Peyer's patch (tissue), 4 donors: Measurements from ENCODE around the gene COPG1. TPM values are rescaled to one million over a fixed set of nuclear protein-coding genes. Genes with fewer than 3 reads are reported as not detected.

ENCODE experiments used
- DNase-seq, 3 donors: peaks; one replicate each; pipeline ENCODE4 v3.0.0-alpha.2; 2017 to 2019
- H3K27ac ChIP-seq, 4 donors: fragments of 200-600 bp; sonication (generic); one replicate each; pipeline ENCODE4 v1.5.1; 2016 to 2019
- H3K27me3 ChIP-seq, 2 donors: fragments of 200-600 bp; sonication (generic); one replicate each; pipeline ENCODE4 v1.5.1; 2019
- H3K36me3 ChIP-seq, 3 donors: fragments of 200-600 bp; sonication (generic); one replicate each; pipeline ENCODE4 v1.5.1; 2016 to 2019
- H3K4me1 ChIP-seq, 4 donors: fragments of 200-600 bp; sonication (generic); one replicate each; pipeline ENCODE4 v1.5.1; 2016 to 2019
- H3K4me3 ChIP-seq, 4 donors: fragments of 200-600 bp; sonication (generic); 1 replicate in 3 of 4; 2 replicates in 1 of 4; pipeline ENCODE4 v1.5.1; 2016 to 2019; ENCODE audit warnings: mild to moderate bottlenecking in 1 of 4
- H3K9me3 ChIP-seq, 4 donors: fragments of 200-600 bp; sonication (generic); one replicate each; pipeline ENCODE4 v1.5.1; 2016 to 2019; ENCODE audit warnings: mild to moderate bottlenecking in 1 of 4
- POLR2A ChIP-seq, 2 donors: fragments of 450-650 bp; IDR thresholded peaks; one replicate each; pipeline ENCODE4 v1.5.1; 2017; ENCODE audit warnings: antibody characterized with exemption in 2 of 2, mild to moderate bottlenecking in 2 of 2, moderate library complexity in 2 of 2
- total RNA-seq, 4 donors: library from RNA; depleted of rRNA; stranded (reverse); fragments of >200 nt; gene quantifications; one replicate each; pipeline ENCODE4 v1.1.0, GENCODE V29; 2016
- TF ChIP-seq, protein P1 (sequence below), 6 experiments: fragments of 450-650 bp in 4 of 6; fragments of 200-600 bp in 2 of 6; sonication (generic) in 1 of 6; IDR thresholded peaks; one replicate each; pipeline ENCODE4 v1.5.1; 2017 to 2019; ENCODE audit warnings: antibody characterized with exemption in 6 of 6, mild to moderate bottlenecking in 3 of 6, moderate library complexity in 1 of 6

The COPG1 gene
- total RNA-seq, 4 donors from 2014 or later, result 120 to 220 (median 176) TPM

DNA sequence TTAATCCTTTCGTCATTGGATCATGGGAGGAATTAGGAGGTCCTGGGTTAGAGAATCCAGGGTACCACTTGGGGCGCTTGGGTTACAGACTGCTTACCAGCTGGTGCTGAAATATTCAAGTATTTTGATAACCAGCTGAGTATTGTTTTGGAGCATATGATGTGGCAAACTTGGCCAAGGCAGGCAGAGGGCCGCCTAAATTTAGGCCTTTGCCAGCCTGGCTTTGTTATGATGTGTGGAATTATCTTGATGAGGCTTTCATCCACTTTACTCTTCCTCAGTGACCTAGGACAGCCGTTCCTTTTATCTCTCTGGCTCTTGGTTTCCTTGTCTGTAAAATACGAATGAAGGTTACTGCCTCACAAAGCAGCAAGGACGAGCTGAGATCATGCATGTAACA, 6.9 kb downstream of the COPG1 start:
- Histone ChIP-seq H3K4me3 (no peak overlapping the region), H3K27me3 (no peaks in the 10 kb centered on the region)

GRCh38 chr3:129257609-129258008, 8.2 kb downstream of the COPG1 start:
- no peak for TF ChIP-seq POLR2A (IDR thresholded peaks at IDR 0.05)
- TF ChIP-seq, protein P1, sequence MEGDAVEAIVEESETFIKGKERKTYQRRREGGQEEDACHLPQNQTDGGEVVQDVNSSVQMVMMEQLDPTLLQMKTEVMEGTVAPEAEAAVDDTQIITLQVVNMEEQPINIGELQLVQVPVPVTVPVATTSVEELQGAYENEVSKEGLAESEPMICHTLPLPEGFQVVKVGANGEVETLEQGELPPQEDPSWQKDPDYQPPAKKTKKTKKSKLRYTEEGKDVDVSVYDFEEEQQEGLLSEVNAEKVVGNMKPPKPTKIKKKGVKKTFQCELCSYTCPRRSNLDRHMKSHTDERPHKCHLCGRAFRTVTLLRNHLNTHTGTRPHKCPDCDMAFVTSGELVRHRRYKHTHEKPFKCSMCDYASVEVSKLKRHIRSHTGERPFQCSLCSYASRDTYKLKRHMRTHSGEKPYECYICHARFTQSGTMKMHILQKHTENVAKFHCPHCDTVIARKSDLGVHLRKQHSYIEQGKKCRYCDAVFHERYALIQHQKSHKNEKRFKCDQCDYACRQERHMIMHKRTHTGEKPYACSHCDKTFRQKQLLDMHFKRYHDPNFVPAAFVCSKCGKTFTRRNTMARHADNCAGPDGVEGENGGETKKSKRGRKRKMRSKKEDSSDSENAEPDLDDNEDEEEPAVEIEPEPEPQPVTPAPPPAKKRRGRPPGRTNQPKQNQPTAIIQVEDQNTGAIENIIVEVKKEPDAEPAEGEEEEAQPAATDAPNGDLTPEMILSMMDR (IDR thresholded peaks at IDR 0.05), result no peak
- H3K4me3 ChIP-seq, result no peak overlapping the region
- DNase-seq, result no peak
- H3K4me1 ChIP-seq, result no peaks in the 10 kb centered on the region
- peaks cover 4 to 99% (median 6%) of the 10 kb centered on the region in 3 donors for H3K36me3 ChIP-seq
- no peak overlapping the region for H3K27ac ChIP-seq
- H3K9me3 ChIP-seq, result no peaks in the 10 kb centered on the region
- no peaks in the 10 kb centered on the region for H3K27me3 ChIP-seq

More for the DNA sequence above, 6.9 kb downstream of the COPG1 start:
- Histone ChIP-seq H3K4me1 (no peaks in the 10 kb centered on the region), H3K9me3 (no peaks in the 10 kb centered on the region), H3K36me3 (peaks cover 4 to 99% (median 6%) of the 10 kb centered on the region in 3 donors), H3K27ac (no peak overlapping the region)
- no peak for DNase-seq
- TF ChIP-seq, protein P1 (IDR thresholded peaks at IDR 0.05), result no peak
- TF ChIP-seq POLR2A (IDR thresholded peaks at IDR 0.05), result no peak

DNA sequence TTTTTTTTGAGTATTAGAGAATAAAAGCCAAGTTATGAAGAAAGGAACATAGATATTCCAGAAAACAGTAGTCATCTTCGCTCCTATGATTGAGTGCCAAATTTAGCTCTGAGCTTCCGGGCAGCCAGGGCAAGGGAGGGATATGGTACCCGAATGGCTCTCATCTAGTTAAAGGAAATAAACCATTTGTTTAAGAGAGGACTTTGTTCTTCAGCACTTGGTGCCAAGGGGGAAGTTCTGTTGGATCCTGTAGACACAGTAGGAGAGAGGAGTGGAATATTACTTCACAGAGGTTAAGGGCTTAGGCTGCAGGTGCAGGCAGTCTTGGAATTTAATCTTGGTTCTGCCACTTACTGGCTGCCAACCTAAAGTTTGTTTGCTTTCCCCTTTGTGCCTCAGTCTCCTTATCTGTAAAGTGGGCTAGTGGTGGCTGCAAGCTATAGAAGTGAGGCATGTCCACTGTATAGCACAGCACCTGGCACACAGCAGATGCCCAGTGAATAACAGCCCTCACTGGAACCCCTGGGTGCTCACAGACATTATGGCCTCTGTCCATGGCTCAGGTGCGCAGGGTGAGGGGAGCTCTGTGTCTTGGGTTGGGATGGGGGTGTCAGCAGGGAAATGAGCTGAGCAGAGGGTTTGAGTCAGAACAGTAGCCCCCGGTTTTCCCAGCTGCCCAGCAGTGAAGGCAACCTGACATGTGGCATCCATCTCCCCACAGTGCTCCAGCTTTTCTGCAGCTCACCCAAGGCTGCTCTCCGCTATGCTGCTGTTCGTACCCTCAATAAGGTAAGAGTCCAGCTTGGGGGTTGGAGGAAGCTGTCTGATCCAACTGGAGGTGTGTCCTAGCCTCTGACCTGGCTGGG, 10.4 kb downstream of the COPG1 start:
- Histone ChIP-seq H3K9me3 (no peaks in the 10 kb centered on the region), H3K4me3 (no peak overlapping the region), H3K27me3 (no peaks in the 10 kb centered on the region), H3K27ac (peak overlapping the region in 1 of 4 donors; percentile 40), H3K36me3 (peaks cover 4 to 99% (median 6%) of the 10 kb centered on the region in 3 donors), H3K4me1 (no peaks in the 10 kb centered on the region)
- TF ChIP-seq, protein P1 (IDR thresholded peaks at IDR 0.05), result no peak
- TF ChIP-seq POLR2A (IDR thresholded peaks at IDR 0.05), result no peak
- no peak for DNase-seq

DNA sequence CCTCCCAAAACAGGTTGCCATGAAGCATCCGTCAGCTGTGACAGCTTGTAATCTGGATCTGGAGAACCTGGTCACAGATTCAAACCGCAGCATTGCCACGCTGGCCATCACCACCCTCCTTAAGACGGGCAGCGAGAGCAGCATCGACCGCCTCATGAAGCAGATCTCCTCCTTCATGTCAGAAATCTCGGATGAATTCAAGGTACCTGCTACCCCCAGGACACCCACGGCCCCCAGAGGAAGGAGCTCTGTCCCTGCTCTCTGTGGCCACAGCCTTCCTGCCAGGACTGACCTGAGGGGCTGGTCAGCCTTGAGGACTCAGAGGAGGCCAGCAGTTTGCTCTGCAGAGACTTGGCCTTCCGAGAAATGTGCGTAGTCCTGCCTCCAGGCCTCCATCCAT, 11.2 kb downstream of the COPG1 start:
- Histone ChIP-seq H3K4me1 (no peaks in the 10 kb centered on the region), H3K27ac (no peak overlapping the region), H3K4me3 (no peak overlapping the region), H3K9me3 (no peaks in the 10 kb centered on the region), H3K27me3 (no peaks in the 10 kb centered on the region), H3K36me3 (peaks cover 4 to 99% (median 6%) of the 10 kb centered on the region in 3 donors)
- no peak for TF ChIP-seq POLR2A (IDR thresholded peaks at IDR 0.05)
- TF ChIP-seq, protein P1 (IDR thresholded peaks at IDR 0.05), result no peak
- no peak for DNase-seq

GRCh38 chr3:129261894-129262293, 12.5 kb downstream of the COPG1 start:
- Histone ChIP-seq H3K27ac (no peak overlapping the region), H3K9me3 (no peaks in the 10 kb centered on the region), H3K36me3 (peaks cover 6 to 99% (median 8%) of the 10 kb centered on the region in 3 donors), H3K4me3 (no peak overlapping the region), H3K27me3 (no peaks in the 10 kb centered on the region), H3K4me1 (no peaks in the 10 kb centered on the region)
- no peak for TF ChIP-seq POLR2A (IDR thresholded peaks at IDR 0.05)
- TF ChIP-seq, protein P1 (IDR thresholded peaks at IDR 0.05), result no peak
- peak in 1 of 3 donors; percentile 10 for DNase-seq
